GM06990 (cell line): Measurements from ENCODE around the gene SHANK1.

Experiments used
- DNase-seq: peaks from one replicate; pipeline ENCODE4 v3.0.0-alpha.2; 2011; ENCODE audit not compliant: insufficient read length; ENCODE audit errors: extremely low read depth
- H3K27me3 ChIP-seq: replicated peaks from 2 replicates; pipeline ENCODE4 v1.6.0; 2011; ENCODE audit warnings: low read length; ENCODE audit not compliant: control insufficient read depth, insufficient read depth
- H3K36me3 ChIP-seq: 2 replicates; pipeline ENCODE4 v1.5.1; 2011; ENCODE audit warnings: low read length; ENCODE audit not compliant: control insufficient read depth, insufficient read depth
- H3K4me3 ChIP-seq: replicated peaks from 2 replicates; pipeline ENCODE4 v1.5.1; 2011; ENCODE audit warnings: low read depth, mild to moderate bottlenecking, control low read depth, low read length
- TF ChIP-seq, protein P1 (sequence below): IDR thresholded peaks from 2 replicates; pipeline ENCODE4 v1.5.1; 2011; ENCODE audit warnings: low read length, control low read depth, mild to moderate bottlenecking, inconsistent platforms; ENCODE audit not compliant: insufficient read depth, poor library complexity, severe bottlenecking

SHANK1 gene

GRCh38 chr19:50639121-50640112, 80.2 kb downstream of the SHANK1 start, which contains the start of gene SYT3:
TSS of gene SYT3 (minus strand) at chr19:50639881. CDS start at chr19:50637411, 2,470 bp downstream.
- Histone ChIP-seq H3K4me3 (no peak within 1 kb of the TSS), H3K27me3 (no peaks in the 10 kb centered on the region; the same call in 1 of the 2 replicates), H3K36me3 (no peaks in the 10 kb centered on the region)
- no peak for DNase-seq
- TF ChIP-seq, protein P1, sequence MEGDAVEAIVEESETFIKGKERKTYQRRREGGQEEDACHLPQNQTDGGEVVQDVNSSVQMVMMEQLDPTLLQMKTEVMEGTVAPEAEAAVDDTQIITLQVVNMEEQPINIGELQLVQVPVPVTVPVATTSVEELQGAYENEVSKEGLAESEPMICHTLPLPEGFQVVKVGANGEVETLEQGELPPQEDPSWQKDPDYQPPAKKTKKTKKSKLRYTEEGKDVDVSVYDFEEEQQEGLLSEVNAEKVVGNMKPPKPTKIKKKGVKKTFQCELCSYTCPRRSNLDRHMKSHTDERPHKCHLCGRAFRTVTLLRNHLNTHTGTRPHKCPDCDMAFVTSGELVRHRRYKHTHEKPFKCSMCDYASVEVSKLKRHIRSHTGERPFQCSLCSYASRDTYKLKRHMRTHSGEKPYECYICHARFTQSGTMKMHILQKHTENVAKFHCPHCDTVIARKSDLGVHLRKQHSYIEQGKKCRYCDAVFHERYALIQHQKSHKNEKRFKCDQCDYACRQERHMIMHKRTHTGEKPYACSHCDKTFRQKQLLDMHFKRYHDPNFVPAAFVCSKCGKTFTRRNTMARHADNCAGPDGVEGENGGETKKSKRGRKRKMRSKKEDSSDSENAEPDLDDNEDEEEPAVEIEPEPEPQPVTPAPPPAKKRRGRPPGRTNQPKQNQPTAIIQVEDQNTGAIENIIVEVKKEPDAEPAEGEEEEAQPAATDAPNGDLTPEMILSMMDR: no peak

DNA sequence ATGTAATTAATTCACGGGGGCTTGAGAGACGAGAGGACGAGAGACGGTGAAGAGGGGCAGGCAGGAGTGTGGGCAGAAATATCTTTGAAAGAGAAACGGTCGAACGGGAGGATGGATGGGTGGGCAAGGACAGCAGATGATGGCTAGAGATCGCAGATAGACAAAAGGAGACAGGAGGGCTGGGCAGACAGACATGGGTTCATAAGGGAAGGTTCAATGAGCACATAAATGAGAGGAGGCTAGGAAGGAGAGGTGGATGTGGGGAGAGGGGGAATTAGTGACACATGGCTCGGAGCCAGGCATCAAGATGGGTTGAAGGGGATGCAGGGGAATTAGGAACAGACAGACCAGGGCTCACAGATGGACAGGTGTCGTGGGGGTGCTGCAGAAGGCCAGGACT, 81.0 kb downstream of the SHANK1 start:
- DNase-seq: no peak
- H3K36me3 ChIP-seq: no peaks in the 10 kb centered on the region
- no peak overlapping the region for H3K4me3 ChIP-seq
- H3K27me3 ChIP-seq: no peaks in the 10 kb centered on the region; the same call in 1 of the 2 replicates
- TF ChIP-seq, protein P1: no peak

GRCh38 chr19:50636317-50637085, 83.1 kb downstream of the SHANK1 start:
- DNase-seq: no peak
- TF ChIP-seq, protein P1: no peak
- Histone ChIP-seq H3K27me3 (no peaks in the 10 kb centered on the region; the same call in 1 of the 2 replicates), H3K36me3 (no peaks in the 10 kb centered on the region), H3K4me3 (no peak overlapping the region)

GRCh38 chr19:50633973-50634372, 85.6 kb downstream of the SHANK1 start:
- TF ChIP-seq, protein P1: no peak
- Histone ChIP-seq H3K36me3 (no peaks in the 10 kb centered on the region), H3K27me3 (no peaks in the 10 kb centered on the region; the same call in 1 of the 2 replicates), H3K4me3 (no peak overlapping the region)
- DNase-seq: no peak

- Histone ChIP-seq H3K4me3 (no peak overlapping the region), H3K36me3 (no peaks in the 10 kb centered on the region), H3K27me3 (no peaks in the 10 kb centered on the region; the same call in 1 of the 2 replicates)
- DNase-seq: no peak
- TF ChIP-seq, protein P1: no peak
Measured at GRCh38 chr19:50633359-50633758, 86.2 kb downstream of the SHANK1 start.
